ENCODE results near the gene SLX4IP.

GRCh38 chr20:10568032-10568431 lies 132.9 kb downstream of the SLX4IP start:
- TF ChIP-seq CTCF (IDR thresholded peaks at IDR 0.05) (no peak), POLR2AphosphoS5 (IDR thresholded peaks at IDR 0.05) (no peak), POLR2A (IDR thresholded peaks at IDR 0.05) (no peak)

All from prostate gland (tissue), 2 donors.